A549 (cell line): ENCODE results near the gene PODXL2. TPM values are rescaled to one million over a fixed set of nuclear protein-coding genes. Genes with fewer than 3 reads are reported as not detected.
"Not testable (repeated sequence)": the region's sequence is repeated elsewhere in the genome, so short reads cannot be mapped to it uniquely, and the experiment has no call there.

Experiments
- ATAC-seq, 2 experiments: fragments of 200-7000 bp in 1 of 2; fragments of >200 bp in 1 of 2; cut with Nextera tagmentation in 1 of 2; cut with Tn5 transposase in 1 of 2; 3 replicates each; pipeline versions ENCODE4 v1.8.0 to v1.9.1; 2018 to 2020; ENCODE audit warnings: mild to moderate bottlenecking in 1 of 2, moderate library complexity in 1 of 2
- CTCF ChIA-PET: fragments of 300-600 bp; sonication (Branson Sonifier 250); formaldehyde crosslinking; extraction: SDS; loops from one replicate; lab custom pipeline; 2021; ENCODE audit warnings: antibody characterized with exemption, inconsistent platforms; lab: Yijun Ruan, JAX
- POLR2A ChIA-PET: fragments of 350-600 bp; formaldehyde crosslinking; extraction: SDS; loops from one replicate; lab custom pipeline; 2021; ENCODE audit warnings: antibody characterized with exemption, inconsistent platforms; lab: Yijun Ruan, JAX
- DNase-seq, 2 experiments: peaks; one replicate each; pipeline versions ENCODE4 v3.0.0 to v3.0.0-alpha.2; 2011 to 2016; ENCODE audit warnings: low read depth in 1 of 2, low spot score in 1 of 2
- FAIRE-seq: peaks from 2 replicates; lab custom pipeline; 2011; peaks lifted over from hg19 to GRCh38; lab: Jason Lieb, UNC
- H3K27ac ChIP-seq, 2 experiments: fragments of >200 bp; sonication (Bioruptor Twin); formaldehyde crosslinking; 3 replicates each; pipeline ENCODE4 v1.5.1; 2016 to 2017
- H3K4me1 ChIP-seq: fragments of >200 bp; sonication (Bioruptor Twin); formaldehyde crosslinking; 3 replicates; pipeline ENCODE4 v1.6.1; 2016
- H3K4me2 ChIP-seq: fragments of >200 bp; sonication (Bioruptor Twin); formaldehyde crosslinking; 3 replicates; pipeline ENCODE4 v1.6.1; 2016
- H3K4me3 ChIP-seq: fragments of >200 bp; sonication (Bioruptor Twin); formaldehyde crosslinking; 3 replicates; pipeline ENCODE4 v1.5.1; 2016
- H3K9me3 ChIP-seq: fragments of >200 bp; sonication (Bioruptor Twin); formaldehyde crosslinking; 3 replicates; pipeline ENCODE4 v1.6.1; 2016
- BCL3 ChIP-seq: fragments of >200 bp; sonication (Bioruptor Twin); formaldehyde crosslinking; IDR thresholded peaks from 3 replicates; pipeline ENCODE4 v1.6.1; 2016
- BHLHE40 ChIP-seq: IDR thresholded peaks from 2 replicates; pipeline ENCODE4 v1.6.1; 2012; ENCODE audit warnings: low read depth, low read length, inconsistent platforms
- CBX8 ChIP-seq: fragments of 200-600 bp; sonication (generic); IDR thresholded peaks from 2 replicates; pipeline ENCODE4 v1.6.1; 2016
- CHD2 ChIP-seq: fragments of 150-350 bp; IDR thresholded peaks from 2 replicates; pipeline ENCODE4 v1.6.1; 2014; ENCODE audit warnings: low read length; ENCODE audit not compliant: partially characterized antibody
- FOSB ChIP-seq: fragments of 250-450 bp; sonication (Bioruptor Pico); IDR thresholded peaks from 2 replicates; pipeline ENCODE4 v1.5.0; 2020; ENCODE audit warnings: mild to moderate bottlenecking, moderate library complexity
- FOXS1 ChIP-seq: fragments of 250-450 bp; sonication (Bioruptor Pico); IDR thresholded peaks from 2 replicates; pipeline ENCODE4 v1.5.0; 2020; ENCODE audit warnings: mild to moderate bottlenecking, moderate library complexity
- HDAC2 ChIP-seq: fragments of 200-600 bp; sonication (generic); IDR thresholded peaks from 2 replicates; pipeline ENCODE4 v1.6.1; 2016
- HOXA7 ChIP-seq: fragments of 250-450 bp; sonication (Bioruptor Pico); IDR thresholded peaks from 2 replicates; pipeline ENCODE4 v1.5.0; 2020; ENCODE audit warnings: mild to moderate bottlenecking, moderate library complexity
- HOXB5 ChIP-seq: fragments of 250-450 bp; sonication (Bioruptor Pico); IDR thresholded peaks from 2 replicates; pipeline ENCODE4 v1.5.0; 2020; ENCODE audit warnings: mild to moderate bottlenecking, moderate library complexity
- JUN ChIP-seq, 2 experiments: fragments of >200 bp; sonication (Bioruptor Twin); formaldehyde crosslinking; IDR thresholded peaks; 2 replicates in 1 of 2; 3 replicates in 1 of 2; pipeline ENCODE4 v1.6.1; 2016 to 2017
- MAX ChIP-seq: IDR thresholded peaks from 2 replicates; pipeline ENCODE4 v1.6.1; 2012
- POLR2A ChIP-seq: IDR thresholded peaks from 2 replicates; pipeline ENCODE4 v1.6.1; 2012; ENCODE audit warnings: mild to moderate bottlenecking, low read length
- RFX5 ChIP-seq: fragments of 450-650 bp; IDR thresholded peaks from 2 replicates; pipeline ENCODE4 v1.7.1; 2014; ENCODE audit warnings: antibody characterized with exemption, mild to moderate bottlenecking, moderate library complexity
- SREBF2 ChIP-seq: fragments of 450-650 bp; IDR thresholded peaks from 2 replicates; pipeline ENCODE4 v1.6.1; 2014; ENCODE audit warnings: mild to moderate bottlenecking, moderate library complexity
- TP53 ChIP-seq: fragments of 250-450 bp; sonication (Bioruptor Pico); IDR thresholded peaks from 2 replicates; pipeline ENCODE4 v1.5.0; 2021; ENCODE audit warnings: mild to moderate bottlenecking, moderate library complexity
- ZFP36 ChIP-seq: fragments of 450-650 bp; IDR thresholded peaks from 2 replicates; pipeline ENCODE4 v1.6.1; 2014; ENCODE audit warnings: borderline replicate concordance; ENCODE audit not compliant: partially characterized antibody
- WGBS: methylation state at CpG from one replicate; pipeline ENCODE4 v1.1.6; 2017; ENCODE audit errors: missing lambda C conversion rate; 5-methylcytosine and 5-hydroxymethylcytosine counted together
- polyA plus RNA-seq, 4 experiments: library from polyadenylated mRNA; depleted of rRNA in 3 of 4; stranded (reverse); fragments of >200 nt; fragmentation: RNase III in 1 of 4; extraction: RNeasy Plus Mini Kit Qiagen cat#74134 plus additional on column Dnase treatment in 1 of 4; gene quantifications; 2 replicates in 3 of 4; 3 replicates in 1 of 4; pipeline ENCODE4 v1.2.3, GENCODE V29; 2011 to 2017

Gene PODXL2
- polyA plus RNA-seq, 2 of the 4 experiments (the other 2 are of a cell fraction): 4.2 to 5.5 TPM

- TF ChIP-seq BCL3: no peak
- H3K4me1 ChIP-seq: peaks cover 5% of the 10 kb centered on the region; the same call in 2 of the 3 replicates
- ATAC-seq (no peak), DNase-seq (no peak), FAIRE-seq (no peak)
- H3K27ac ChIP-seq: no peak overlapping the region
- CTCF ChIA-PET: interaction anchor here (1.2 kb wide), 1 partner anchor 29 kb away, joined by 8 read pairs; no protein-coding TSS in a partner anchor
- WGBS: 95% methylated on average over 7 of the region's 7 CpGs
- no peaks in the 10 kb centered on the region for H3K9me3 ChIP-seq
- POLR2A ChIA-PET: no interaction called here
- no peak overlapping the region for H3K4me3 ChIP-seq
- H3K4me2 ChIP-seq: no peak overlapping the region
These were observed 24.9 kb upstream of the PODXL2 start for GRCh38 chr3:127604035-127604434.

DNA sequence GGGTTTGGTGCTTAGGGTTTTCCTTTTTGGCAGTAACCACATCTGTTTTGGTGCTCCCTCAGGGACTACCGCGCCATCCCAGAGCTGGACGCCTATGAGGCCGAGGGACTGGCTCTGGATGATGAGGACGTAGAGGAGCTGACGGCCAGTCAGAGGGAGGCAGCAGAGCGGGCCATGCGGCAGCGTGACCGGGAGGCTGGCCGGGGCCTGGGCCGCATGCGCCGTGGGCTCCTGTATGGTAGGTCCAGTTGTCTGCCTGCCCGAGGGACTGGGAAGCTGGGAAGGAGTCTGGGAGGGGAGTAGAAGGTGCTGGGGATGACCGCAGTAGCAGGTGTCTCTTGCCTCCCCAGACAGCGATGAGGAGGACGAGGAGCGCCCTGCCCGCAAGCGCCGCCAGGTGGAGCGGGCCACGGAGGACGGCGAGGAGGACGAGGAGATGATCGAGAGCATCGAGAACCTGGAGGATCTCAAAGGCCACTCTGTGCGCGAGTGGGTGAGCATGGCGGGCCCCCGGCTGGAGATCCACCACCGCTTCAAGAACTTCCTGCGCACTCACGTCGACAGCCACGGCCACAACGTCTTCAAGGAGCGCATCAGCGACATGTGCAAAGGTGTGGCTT lies 24.3 kb upstream of the PODXL2 start:
- POLR2A ChIA-PET: no interaction called here

GRCh38 chr3:127605547-127605946 lies 23.4 kb upstream of the PODXL2 start:
- FAIRE-seq, H3K4me1 ChIP-seq, POLR2A ChIA-PET, H3K9me3 ChIP-seq, H3K4me2 ChIP-seq, H3K27ac ChIP-seq, ATAC-seq, DNase-seq, H3K4me3 ChIP-seq: not testable (repeated sequence)
- CTCF ChIA-PET: interaction anchor here (0.7 kb wide), 1 partner anchor 1500 kb away, joined by 3 read pairs; no protein-coding TSS in a partner anchor
- 100% methylated on average over 7 of the region's 7 CpGs for WGBS

More for the DNA sequence above, 24.3 kb upstream of the PODXL2 start:
- 91% methylated on average over 41 of the region's 41 CpGs for WGBS
- ATAC-seq (no peak), DNase-seq (no peak), FAIRE-seq (no peak)
- no peak overlapping the region for H3K4me3 ChIP-seq
- no peaks in the 10 kb centered on the region for H3K9me3 ChIP-seq
- H3K4me1 ChIP-seq: no peaks in the 10 kb centered on the region
- no peak for TF ChIP-seq HDAC2
- TF ChIP-seq POLR2A: no peak
- H3K27ac ChIP-seq: no peak overlapping the region
- CTCF ChIA-PET: interaction anchor here (0.6 to 0.7 kb wide), 2 partner anchors 1092 to 1501 kb away, joined by 3 read pairs; no protein-coding TSS in a partner anchor
- H3K4me2 ChIP-seq: no peak overlapping the region

GRCh38 chr3:127606086-127606805 lies 22.7 kb upstream of the PODXL2 start:
- H3K9me3 ChIP-seq: no peaks in the 10 kb centered on the region
- ATAC-seq (no peak), FAIRE-seq (no peak), DNase-seq (no peak)
- H3K27ac ChIP-seq: no peak overlapping the region
- H3K4me1 ChIP-seq: no peaks in the 10 kb centered on the region
- H3K4me2 ChIP-seq: no peak overlapping the region
- CTCF ChIA-PET: interaction anchor here (1.0 kb wide), 1 partner anchor 30 kb away, joined by 4 read pairs; no protein-coding TSS in a partner anchor
- 95% methylated on average over 14 of the region's 24 CpGs for WGBS
- TF ChIP-seq JUN (IDR thresholded peaks at IDR 0.05) (no peak), CBX8 (no peak), SREBF2 (no peak), ZFP36 (no peak), HDAC2 (no peak), TP53 (no peak), CHD2 (no peak), BHLHE40 (no peak), FOXS1 (CRISPR knock-in tag) (no peak), MAX (no peak), HOXB5 (CRISPR knock-in tag) (no peak), RFX5 (no peak), FOSB (CRISPR knock-in tag) (no peak), HOXA7 (CRISPR knock-in tag) (no peak)
- POLR2A ChIA-PET: no interaction called here
- no peak overlapping the region for H3K4me3 ChIP-seq
